Forelimb muscle (tissue), 1 donor: Measurements from ENCODE around the gene IGLL1. TPM values are rescaled to one million over a fixed set of nuclear protein-coding genes. Genes with fewer than 3 reads are reported as not detected.
"Not testable (repeated sequence)": the region's sequence is repeated elsewhere in the genome, so short reads cannot be mapped to it uniquely, and the experiment has no call there.

Experiments used
- DNase-seq: peaks from one replicate; pipeline ENCODE4 v3.0.0-alpha.2; 2013; ENCODE audit warnings: low read depth
- polyA plus RNA-seq: library from polyadenylated mRNA; unstranded; fragments of 120-200 nt; gene quantifications from one replicate; pipeline ENCODE4 v1.2.1, GENCODE V29; 2013; ENCODE audit not compliant: insufficient read length

Gene IGLL1
- polyA plus RNA-seq, result 0.76 TPM

- DNase-seq, result no peak
These were observed at the start of gene IGLL1 for GRCh38 chr22:23579870-23580575. IGLL1 (minus strand) TSS chr22:23580290; CDS start chr22:23580190, 100 bp downstream.

DNA sequence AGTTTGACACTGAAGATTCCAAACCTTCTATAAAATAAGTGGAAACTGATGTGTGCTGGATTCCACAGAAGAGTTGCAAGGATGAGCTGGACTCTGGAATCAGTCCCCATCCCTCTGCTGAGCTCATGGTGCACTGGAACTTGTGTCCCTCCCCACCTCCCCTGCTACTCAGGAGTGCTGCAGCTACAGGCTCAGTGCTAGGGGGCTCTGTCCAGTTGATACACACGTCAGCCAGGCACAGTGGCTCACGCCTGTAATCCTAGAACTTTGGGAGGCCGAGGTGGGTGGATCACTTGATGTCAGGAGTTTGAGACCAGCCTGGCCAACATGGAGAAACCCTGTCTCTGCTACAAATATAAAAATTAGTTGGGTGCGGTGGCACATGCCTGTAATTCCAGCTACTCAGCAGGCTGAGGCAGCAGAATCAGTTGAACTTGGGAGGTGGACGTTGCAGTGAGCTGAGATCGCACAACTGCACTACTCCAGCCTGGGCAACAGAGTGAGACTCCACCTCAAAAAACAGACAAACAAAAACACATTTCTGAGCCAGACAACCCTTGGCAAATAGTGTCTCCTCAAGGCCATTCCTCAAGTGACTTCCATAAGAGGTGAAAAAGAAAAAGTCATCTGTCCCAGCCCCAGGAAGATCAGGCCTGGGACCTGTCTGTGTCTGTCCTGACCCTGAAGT lies 48.1 kb upstream of the IGLL1 start:
- DNase-seq, result not testable (repeated sequence)

DNA sequence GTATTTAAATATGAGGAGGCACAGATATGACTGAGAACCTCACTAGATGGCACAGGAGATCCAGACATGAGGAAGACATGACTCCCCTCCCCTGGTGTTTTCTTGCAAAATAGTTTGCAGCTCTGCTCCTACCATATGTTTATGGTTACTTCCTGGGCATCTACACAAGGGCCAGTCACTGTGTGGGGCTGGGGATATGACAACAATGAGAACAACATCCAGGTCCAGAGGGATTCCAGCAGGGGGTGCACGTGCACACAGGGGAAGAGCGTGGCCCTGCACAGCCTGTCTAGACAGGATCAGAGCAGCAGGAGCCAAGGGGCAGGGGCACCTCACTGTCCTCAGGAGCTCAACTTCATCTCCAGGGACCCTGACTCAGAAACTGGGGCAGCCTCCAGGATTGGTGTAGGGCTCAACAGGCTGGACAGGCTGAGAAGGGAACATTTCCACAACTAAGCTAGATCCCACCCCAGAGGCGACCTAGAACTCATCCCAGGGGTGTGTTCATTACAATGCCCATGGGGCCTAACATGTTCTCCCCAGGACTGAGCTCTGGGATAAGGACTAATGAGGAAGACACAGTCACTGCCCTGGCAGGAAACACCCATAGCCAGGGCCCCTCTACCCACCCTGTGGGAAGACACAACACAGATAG lies 47.4 kb upstream of the IGLL1 start:
- not testable (repeated sequence) for DNase-seq

DNA sequence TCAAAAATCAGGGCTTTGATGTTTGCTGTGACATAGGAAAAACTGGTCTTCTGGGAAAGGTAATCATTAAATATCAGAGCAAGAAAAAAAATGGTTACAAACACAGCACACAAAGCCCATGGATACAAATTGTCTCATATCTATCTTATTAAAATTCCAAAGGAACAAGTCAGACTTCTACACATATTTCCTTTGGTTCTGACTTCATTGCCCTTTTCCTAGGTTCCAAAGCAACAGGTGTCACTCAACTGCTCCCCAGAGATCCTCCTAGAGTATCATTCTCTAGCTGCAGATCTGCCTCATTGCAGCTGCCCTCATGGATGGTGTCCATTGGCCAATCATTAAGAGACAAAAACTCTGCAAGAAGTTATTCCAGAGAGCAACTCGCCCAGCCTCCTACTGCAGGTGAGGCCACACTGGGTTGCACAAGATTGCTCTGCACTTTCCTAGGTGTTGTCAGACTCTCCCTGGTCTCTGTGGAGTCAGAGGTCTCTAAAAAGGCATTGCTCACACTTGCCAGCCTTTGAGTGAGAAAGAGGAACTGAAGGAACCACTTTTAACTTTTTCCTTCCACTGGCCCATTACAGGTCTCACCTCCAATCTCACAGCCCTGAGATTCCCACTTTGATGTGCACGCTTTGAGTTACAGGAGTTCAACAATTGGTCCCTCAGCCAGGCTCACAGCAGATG lies 46.3 kb upstream of the IGLL1 start:
- no peak for DNase-seq

DNA sequence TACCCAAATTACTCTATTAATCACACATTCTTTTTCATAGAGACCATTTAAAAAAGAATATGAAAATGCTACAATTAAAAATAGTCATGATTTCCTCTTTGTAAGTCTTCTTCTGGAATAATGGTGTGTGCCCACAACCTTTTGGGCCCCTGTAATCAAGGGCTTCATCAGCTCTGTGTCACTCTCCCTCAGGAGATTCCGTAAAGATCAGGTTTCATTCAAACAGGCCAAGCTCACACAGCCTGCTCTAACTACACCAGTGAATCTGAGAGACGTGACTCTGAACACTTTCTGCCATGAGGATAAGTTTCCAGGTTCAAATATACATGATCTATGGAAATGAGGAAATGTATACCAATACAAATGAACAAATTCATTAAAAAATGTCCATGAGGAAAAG lies 42.5 kb upstream of the IGLL1 start:
- DNase-seq, result no peak

- not testable (repeated sequence) for DNase-seq
These were observed 41.8 kb upstream of the IGLL1 start for GRCh38 chr22:23621916-23622315.

GRCh38 chr22:23621082-23621780 lies 41.1 kb upstream of the IGLL1 start:
- no peak for DNase-seq

DNA sequence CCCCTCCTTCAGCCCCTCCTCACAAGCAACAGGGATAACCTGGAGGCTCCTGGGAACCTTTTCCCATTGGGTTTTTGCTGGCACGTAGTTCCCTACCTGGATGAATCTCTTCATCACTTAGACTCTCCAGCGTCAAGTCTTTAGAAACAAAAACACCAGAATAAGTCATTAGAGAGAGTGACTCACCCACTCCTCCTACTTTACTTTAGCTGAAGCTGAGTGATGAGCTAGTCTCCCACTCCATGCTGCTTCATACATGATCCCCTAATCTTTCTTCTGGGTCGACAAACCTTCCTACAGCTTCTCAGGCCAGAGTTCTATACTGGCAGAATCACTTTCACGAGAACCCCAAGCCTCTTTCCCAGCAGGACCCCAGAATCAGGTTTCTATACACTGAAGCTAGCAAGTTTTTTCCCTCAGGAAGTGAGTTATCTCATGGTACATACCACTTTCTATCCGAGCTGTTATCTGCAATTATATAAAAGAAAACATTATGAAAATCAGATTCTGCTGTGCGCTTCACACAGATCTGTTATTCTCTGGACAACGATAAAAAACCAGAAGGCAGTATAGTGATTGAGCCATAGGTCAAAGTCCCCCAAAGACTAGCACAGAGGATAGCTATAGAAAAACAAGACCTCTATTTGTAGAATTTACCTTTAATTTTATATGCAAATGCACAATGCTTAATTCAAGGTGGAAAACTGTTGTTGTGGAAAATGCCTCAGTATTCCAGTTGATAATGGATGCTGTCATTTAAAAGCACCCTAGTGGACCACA lies 33.3 kb upstream of the IGLL1 start:
- no peak for DNase-seq

GRCh38 chr22:23609983-23610781 lies 30.1 kb upstream of the IGLL1 start:
- DNase-seq, result no peak

GRCh38 chr22:23608583-23608982 lies 28.5 kb upstream of the IGLL1 start:
- DNase-seq, result no peak

GRCh38 chr22:23606204-23607131 lies 26.4 kb upstream of the IGLL1 start:
- DNase-seq, result no peak

DNA sequence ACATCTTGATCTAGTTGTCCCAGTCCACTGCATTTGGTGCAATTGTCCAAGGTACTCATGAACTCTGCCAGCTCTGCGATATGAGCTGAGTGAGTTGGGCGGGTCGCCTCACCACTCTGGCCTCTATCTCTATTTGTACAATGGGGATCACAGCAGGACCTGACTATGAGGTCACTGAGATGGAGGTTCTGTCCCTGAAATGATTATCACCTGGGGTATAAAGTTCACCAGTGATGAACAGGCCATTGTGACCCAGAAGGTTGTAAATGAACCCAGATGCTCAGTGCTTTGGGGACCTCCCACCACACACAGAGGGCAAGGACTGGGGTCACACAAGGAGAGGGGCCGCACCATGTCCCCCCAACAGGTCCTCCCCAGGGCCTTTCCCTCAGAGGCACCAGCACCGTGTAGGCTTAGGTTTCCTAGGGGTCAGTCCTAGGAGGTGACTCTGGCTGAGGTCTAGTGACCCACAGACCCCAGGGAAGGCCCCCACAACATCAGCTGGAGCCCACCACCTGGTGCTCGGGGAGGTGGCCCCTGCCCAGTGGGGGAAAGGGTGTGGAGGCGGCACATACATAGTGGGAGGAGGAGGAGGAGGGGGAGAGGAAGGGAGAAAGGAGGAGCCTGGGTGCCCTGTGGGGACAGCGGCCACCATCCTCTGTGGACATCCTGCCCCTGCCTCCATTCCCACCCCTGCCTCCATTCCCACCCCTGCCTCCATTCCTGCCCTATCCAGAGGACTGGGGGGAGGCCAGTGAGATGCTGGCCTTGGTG lies 25.0 kb upstream of the IGLL1 start:
- no peak for DNase-seq

- DNase-seq, result no peak
These were observed 23.2 kb upstream of the IGLL1 start for GRCh38 chr22:23603266-23603665.

- no peak for DNase-seq
These were observed 18.9 kb upstream of the IGLL1 start for GRCh38 chr22:23598805-23599518.

- DNase-seq, result not testable (repeated sequence)
These were observed 17.6 kb upstream of the IGLL1 start for GRCh38 chr22:23597576-23598268.

DNA sequence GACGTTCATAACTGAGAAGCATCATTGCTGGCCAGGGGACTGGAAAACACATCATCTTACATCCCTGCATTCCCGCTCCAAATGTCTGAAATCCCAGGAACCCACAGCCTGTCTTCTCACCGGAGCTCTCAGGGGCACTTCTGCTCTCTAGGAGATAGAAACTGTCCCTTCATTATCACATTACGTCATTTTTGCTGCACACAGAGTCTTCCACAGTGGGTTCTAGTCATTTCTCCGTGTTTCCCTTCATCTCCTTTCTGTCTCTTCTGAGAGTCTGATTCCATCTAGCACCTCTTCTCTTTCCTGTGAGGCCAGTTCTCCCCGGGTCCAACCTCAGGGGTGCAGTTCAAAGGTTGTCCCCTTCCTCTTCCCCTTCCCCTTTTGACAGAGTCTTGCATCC lies 15.8 kb upstream of the IGLL1 start:
- DNase-seq, result not testable (repeated sequence)

DNA sequence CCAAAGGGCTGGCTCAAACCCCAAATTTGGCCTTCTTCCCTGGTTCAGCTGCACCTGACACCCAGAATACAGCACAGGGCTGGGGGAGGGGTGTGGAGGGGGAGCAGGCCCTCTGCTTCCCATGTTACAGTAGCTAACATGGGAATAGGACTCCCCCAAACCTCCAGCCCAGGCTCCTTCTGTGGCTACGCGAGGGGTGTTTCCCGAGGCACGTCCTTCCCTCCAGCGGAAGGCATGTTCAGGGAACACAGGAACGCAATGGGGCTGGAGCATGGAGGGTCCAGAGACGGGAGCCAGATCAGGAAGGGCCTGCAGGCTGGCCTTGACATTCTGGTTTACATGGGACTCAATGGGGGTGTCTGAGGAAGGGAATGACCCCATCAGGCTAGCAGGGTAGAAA lies 11.8 kb upstream of the IGLL1 start:
- DNase-seq, result no peak
